Body of pancreas (tissue), 4 donors: ENCODE results near the gene MYL7. TPM values are rescaled to one million over a fixed set of nuclear protein-coding genes. Genes with fewer than 3 reads are reported as not detected.
A peak's percentile ranks its signal among the peaks of the same experiment; 100 is the strongest.

Experiments
- ATAC-seq: fragments of 150-250 bp; one replicate; pipeline ENCODE4 v1.9.1; 2016
- DNase-seq, 4 donors: peaks; one replicate each; pipeline ENCODE4 v3.0.0-alpha.2; 2019
- H3K27ac ChIP-seq, 4 donors: fragments of 200-600 bp; sonication (generic); 1 replicate in 3 of 4; 2 replicates in 1 of 4; pipeline versions ENCODE4 v1.5.1 to v1.6.1; 2016 to 2019; ENCODE audit warnings: mild to moderate bottlenecking in 1 of 4, mixed read lengths in 1 of 4, moderate library complexity in 1 of 4
- H3K27me3 ChIP-seq, 2 donors: fragments of 200-600 bp; sonication (generic); one replicate each; pipeline ENCODE4 v1.6.0; 2016; ENCODE audit warnings: mild to moderate bottlenecking in 1 of 2
- H3K36me3 ChIP-seq, 2 donors: fragments of 200-600 bp; sonication (generic); replicated peaks in 1 of 2; 2 replicates each; pipeline ENCODE4 v1.5.1; 2016; ENCODE audit warnings: low read depth in 2 of 2; ENCODE audit not compliant: insufficient read depth in 1 of 2
- H3K4me1 ChIP-seq: fragments of 200-600 bp; sonication (generic); one replicate; pipeline ENCODE4 v1.6.0; 2016
- H3K4me3 ChIP-seq, 2 donors: fragments of 200-600 bp; sonication (generic); 1 replicate in 1 of 2; 2 replicates in 1 of 2; pipeline ENCODE4 v1.5.1; 2016 to 2019
- H3K9me3 ChIP-seq, 3 donors: fragments of 200-600 bp; sonication (generic); 1 replicate in 2 of 3; 2 replicates in 1 of 3; pipeline ENCODE4 v1.5.1; 2016
- CTCF ChIP-seq, 7 experiments: fragments of 450-650 bp in 4 of 7; fragments of 200-600 bp in 3 of 7; sonication (generic) in 3 of 7; IDR thresholded peaks; one replicate each; pipeline ENCODE4 v1.5.1; 2016 to 2019; ENCODE audit warnings: antibody characterized with exemption in 7 of 7
- POLR2A ChIP-seq, 3 donors: fragments of 450-650 bp; IDR thresholded peaks; one replicate each; pipeline ENCODE4 v1.6.1; 2016; ENCODE audit warnings: antibody characterized with exemption in 3 of 3, mild to moderate bottlenecking in 2 of 3
- WGBS, 2 donors: methylation state at CpG; one replicate each; pipeline ENCODE4 v1.1.5; 2017; 5-methylcytosine and 5-hydroxymethylcytosine counted together
- intact Hi-C: fragments of 100-400 bp; cut with DNase I; formaldehyde crosslinking; loops from one replicate; pipeline ENCODE4 v1.15.1; 2023
- total RNA-seq, 2 donors: library from RNA; depleted of rRNA; stranded (reverse); fragments of >200 nt; gene quantifications; one replicate each; pipeline ENCODE4 v1.1.0, GENCODE V29; 2016

Gene MYL7
- total RNA-seq, 2 donors from 2014 or later = not detected

GRCh38 chr7:44121761-44122420, 19.2 kb downstream of the MYL7 start:
- Histone ChIP-seq H3K4me3 (no peak overlapping the region), H3K9me3 (no peaks in the 10 kb centered on the region), H3K36me3 (no peaks in the 10 kb centered on the region), H3K27ac (no peak overlapping the region), H3K27me3 (no peaks in the 10 kb centered on the region), H3K4me1 (peaks cover 33% of the 10 kb centered on the region)
- DNase-seq = peak in 1 of 4 donors; percentile 7
- ATAC-seq = no peak
- TF ChIP-seq POLR2A (IDR thresholded peaks at IDR 0.05) (no peak), CTCF (IDR thresholded peaks at IDR 0.05) (no peak)
- intact Hi-C loops = no loop called here
- 78 to 79% methylated on average over 10 to 12 of the region's 12 CpGs for WGBS, 2 donors

GRCh38 chr7:44120395-44120794, 20.7 kb downstream of the MYL7 start:
- Histone ChIP-seq H3K27me3 (no peaks in the 10 kb centered on the region), H3K27ac (no peak overlapping the region), H3K4me1 (peaks cover 33% of the 10 kb centered on the region), H3K36me3 (no peaks in the 10 kb centered on the region), H3K4me3 (no peak overlapping the region), H3K9me3 (no peaks in the 10 kb centered on the region)
- intact Hi-C loops = no loop called here
- TF ChIP-seq POLR2A (IDR thresholded peaks at IDR 0.05) = no peak
- no peak for TF ChIP-seq CTCF (IDR thresholded peaks at IDR 0.05)
- no peak for DNase-seq
- ATAC-seq = no peak
- 66 to 93% methylated on average over 6 of the region's 6 CpGs for WGBS, 2 donors

GRCh38 chr7:44119829-44120380, 21.2 kb downstream of the MYL7 start:
- no peaks in the 10 kb centered on the region for H3K27me3 ChIP-seq
- no peaks in the 10 kb centered on the region for H3K36me3 ChIP-seq
- intact Hi-C loops = no loop called here
- WGBS, 2 donors = 38 to 39% methylated on average over 8 of the region's 8 CpGs
- H3K9me3 ChIP-seq = no peaks in the 10 kb centered on the region
- ATAC-seq (no peak), DNase-seq (peak in 1 of 4 donors; percentile 10)
- peaks cover 38% of the 10 kb centered on the region for H3K4me1 ChIP-seq
- TF ChIP-seq POLR2A (IDR thresholded peaks at IDR 0.05) = no peak
- no peak for TF ChIP-seq CTCF (IDR thresholded peaks at IDR 0.05)
- no peak overlapping the region for H3K4me3 ChIP-seq
- no peak overlapping the region for H3K27ac ChIP-seq

DNA sequence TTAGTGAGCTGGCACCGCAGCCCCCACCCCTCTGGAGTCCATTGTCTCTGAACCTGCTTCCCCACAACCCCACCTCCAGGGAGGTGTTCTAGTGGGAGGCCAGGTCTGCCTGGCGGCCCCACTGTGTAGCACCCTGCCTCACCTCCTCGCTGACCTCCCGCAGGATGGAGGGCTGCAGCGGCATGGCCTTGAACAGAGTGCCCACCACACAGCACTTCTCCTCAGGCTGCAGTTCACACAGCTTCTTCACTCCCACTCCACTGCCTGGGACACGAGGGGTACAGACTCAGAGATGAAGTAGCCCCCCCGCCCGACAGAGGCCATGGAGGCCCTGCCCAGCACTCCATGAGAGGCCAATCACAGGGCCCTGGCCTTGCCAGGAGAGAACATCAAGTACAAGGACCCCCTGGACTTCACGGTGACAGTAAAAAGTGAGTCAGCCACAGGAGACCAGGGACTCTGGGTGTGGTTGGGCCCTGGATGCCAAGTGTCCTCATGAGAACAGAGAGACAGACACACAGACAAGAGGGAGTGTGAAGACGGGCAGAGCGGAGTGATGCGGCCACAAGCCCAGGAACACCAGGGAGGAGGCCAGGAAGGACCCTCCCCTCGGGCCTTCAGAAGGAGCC, 23.2 kb downstream of the MYL7 start:
- TF ChIP-seq POLR2A (IDR thresholded peaks at IDR 0.05) (no peak), CTCF (IDR thresholded peaks at IDR 0.05) (no peak)
- H3K36me3 ChIP-seq = no peaks in the 10 kb centered on the region

More for the DNA sequence above, 23.2 kb downstream of the MYL7 start:
- DNase-seq (no peak), ATAC-seq (no peak)
- peaks cover 42% of the 10 kb centered on the region for H3K4me1 ChIP-seq
- intact Hi-C loops = no loop called here
- no peak overlapping the region for H3K4me3 ChIP-seq
- H3K9me3 ChIP-seq = no peaks in the 10 kb centered on the region
- H3K27me3 ChIP-seq = no peaks in the 10 kb centered on the region
- 89 to 92% methylated on average over 10 to 13 of the region's 13 CpGs for WGBS, 2 donors
- H3K27ac ChIP-seq = no peak overlapping the region
